ENCODE results near the gene CPTP.

DNA sequence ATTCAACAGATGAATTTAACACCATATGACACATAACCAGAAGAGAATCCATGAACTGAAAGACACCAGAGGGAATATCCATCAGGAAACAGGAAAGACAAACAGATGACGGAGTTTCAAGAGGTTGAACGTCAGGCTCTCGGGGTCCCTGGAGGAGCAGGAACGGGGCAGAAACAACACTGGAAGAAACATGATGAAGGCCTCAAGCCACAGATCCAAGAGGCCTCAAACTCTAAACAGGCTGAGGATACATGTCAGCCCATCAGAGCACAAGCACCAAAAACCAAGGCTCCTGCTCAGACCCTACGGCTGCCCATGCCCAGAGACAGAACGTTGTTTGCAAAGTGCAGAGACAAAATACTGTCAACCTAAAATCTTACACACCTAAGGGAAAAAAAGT, 7.2 kb upstream of the CPTP start:
- TF ChIP-seq, protein P1, sequence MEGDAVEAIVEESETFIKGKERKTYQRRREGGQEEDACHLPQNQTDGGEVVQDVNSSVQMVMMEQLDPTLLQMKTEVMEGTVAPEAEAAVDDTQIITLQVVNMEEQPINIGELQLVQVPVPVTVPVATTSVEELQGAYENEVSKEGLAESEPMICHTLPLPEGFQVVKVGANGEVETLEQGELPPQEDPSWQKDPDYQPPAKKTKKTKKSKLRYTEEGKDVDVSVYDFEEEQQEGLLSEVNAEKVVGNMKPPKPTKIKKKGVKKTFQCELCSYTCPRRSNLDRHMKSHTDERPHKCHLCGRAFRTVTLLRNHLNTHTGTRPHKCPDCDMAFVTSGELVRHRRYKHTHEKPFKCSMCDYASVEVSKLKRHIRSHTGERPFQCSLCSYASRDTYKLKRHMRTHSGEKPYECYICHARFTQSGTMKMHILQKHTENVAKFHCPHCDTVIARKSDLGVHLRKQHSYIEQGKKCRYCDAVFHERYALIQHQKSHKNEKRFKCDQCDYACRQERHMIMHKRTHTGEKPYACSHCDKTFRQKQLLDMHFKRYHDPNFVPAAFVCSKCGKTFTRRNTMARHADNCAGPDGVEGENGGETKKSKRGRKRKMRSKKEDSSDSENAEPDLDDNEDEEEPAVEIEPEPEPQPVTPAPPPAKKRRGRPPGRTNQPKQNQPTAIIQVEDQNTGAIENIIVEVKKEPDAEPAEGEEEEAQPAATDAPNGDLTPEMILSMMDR (IDR thresholded peaks at IDR 0.05): no peak
- TF ChIP-seq POLR2AphosphoS5 (IDR thresholded peaks at IDR 0.05; ENCODE audit: insufficient read depth in 1 of 2, low read depth in 1 of 2): no peak
- no peak for TF ChIP-seq POLR2A (IDR thresholded peaks at IDR 0.05)
